Islet of Langerhans (tissue), 1 donor: Measurements from ENCODE around the gene EPHB4.

Experiments used
- FAIRE-seq: peaks from one replicate; lab custom pipeline; 2011; peaks lifted over from hg19 to GRCh38; lab: Jason Lieb, UNC

EPHB4 gene

DNA sequence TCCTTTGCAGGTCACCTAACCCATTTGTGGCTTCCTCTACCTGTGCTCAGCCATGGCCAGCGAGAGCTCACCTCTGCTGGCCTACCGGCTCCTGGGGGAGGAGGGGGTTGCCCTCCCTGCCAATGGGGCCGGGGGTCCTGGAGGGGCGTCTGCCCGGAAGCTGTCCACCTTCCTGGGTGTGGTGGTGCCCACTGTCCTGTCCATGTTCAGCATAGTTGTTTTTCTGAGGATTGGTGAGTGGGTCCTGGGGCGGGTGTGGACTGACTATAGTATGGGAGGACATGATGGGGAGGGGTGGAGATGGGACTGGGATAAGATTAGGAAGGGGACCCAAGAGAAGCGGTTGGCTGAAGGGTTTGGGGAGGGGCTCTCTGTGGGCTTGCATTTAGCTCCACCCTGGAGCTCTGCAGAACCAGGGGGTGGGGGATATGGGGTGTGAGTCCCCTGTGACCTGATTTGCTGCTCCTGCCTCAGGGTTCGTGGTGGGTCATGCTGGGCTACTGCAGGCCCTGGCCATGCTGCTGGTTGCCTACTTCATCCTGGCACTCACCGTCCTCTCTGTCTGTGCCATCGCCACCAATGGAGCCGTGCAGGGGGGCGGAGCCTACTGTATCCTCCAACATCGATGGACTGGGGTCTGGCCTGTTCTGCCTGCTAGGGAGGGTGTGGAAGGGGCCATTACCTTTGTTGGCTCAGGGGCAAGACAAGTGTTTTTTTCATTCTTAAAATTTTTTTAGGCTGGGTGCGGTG is 27.0 kb upstream of the EPHB4 start:
- FAIRE-seq: no peak

- FAIRE-seq: peak; percentile 49
Observed at GRCh38 chr7:100852048-100852872, 24.9 kb upstream of the EPHB4 start, which contains the start of gene SLC12A9. Gene SLC12A9, plus strand, starts transcription at chr7:100852713. Its CDS starts 1,485 bp downstream, at chr7:100854198.

GRCh38 chr7:100847360-100847759 is 20.0 kb upstream of the EPHB4 start:
- FAIRE-seq: no peak

DNA sequence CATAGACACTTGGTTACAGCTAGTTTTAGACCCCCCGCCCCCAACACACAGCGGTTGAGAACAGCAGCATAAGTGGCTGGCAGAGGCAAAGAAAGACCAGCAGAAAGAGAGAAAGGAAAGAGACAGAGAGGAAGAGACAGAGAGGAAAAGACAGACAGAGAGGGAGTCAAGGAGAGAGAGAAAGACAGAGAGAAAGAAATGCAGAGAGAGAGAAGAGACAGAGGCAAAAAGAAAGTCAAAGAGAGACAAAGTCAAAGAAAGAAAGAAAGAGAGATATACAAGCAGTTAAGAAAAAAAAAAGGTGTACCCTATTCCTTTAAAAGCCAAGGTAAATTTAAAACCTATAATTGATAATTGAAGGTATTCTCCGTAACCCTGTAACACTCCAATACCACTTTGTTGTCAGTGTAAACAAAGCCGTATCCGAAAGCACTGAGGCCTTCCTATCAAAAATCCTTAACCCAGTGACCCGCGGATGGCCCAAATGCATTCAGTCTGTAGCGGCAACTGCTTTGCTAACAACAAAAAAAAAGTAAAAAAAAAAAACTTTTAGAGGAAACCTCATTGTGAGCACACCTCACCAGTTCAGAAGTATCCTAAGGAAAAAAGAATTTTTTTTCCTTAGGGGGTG is 13.3 kb upstream of the EPHB4 start:
- FAIRE-seq: no peak

DNA sequence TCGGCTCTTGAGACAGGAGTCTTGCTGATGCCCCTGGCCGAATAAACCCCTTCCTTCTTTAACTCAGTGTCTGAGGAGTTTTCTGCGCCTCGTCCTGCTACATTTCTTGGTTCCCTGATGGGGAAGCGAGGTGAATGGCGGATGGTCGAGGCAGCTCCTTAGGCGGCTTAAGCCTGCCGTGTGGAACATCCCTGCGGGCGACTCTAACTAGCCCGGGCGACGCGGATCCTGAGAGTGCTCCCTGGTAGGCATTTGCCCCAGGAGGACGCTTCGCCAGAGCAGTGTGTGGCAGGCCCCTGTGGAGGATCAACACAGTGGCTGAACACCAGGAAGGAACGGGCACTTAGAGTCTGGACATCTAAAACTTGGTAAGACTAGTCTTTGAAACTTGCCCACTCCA is 12.0 kb upstream of the EPHB4 start:
- no peak for FAIRE-seq

- no peak for FAIRE-seq
Observed at GRCh38 chr7:100837099-100837836, 9.9 kb upstream of the EPHB4 start.

- no peak for FAIRE-seq
Observed at GRCh38 chr7:100836812-100837098, 9.4 kb upstream of the EPHB4 start.

DNA sequence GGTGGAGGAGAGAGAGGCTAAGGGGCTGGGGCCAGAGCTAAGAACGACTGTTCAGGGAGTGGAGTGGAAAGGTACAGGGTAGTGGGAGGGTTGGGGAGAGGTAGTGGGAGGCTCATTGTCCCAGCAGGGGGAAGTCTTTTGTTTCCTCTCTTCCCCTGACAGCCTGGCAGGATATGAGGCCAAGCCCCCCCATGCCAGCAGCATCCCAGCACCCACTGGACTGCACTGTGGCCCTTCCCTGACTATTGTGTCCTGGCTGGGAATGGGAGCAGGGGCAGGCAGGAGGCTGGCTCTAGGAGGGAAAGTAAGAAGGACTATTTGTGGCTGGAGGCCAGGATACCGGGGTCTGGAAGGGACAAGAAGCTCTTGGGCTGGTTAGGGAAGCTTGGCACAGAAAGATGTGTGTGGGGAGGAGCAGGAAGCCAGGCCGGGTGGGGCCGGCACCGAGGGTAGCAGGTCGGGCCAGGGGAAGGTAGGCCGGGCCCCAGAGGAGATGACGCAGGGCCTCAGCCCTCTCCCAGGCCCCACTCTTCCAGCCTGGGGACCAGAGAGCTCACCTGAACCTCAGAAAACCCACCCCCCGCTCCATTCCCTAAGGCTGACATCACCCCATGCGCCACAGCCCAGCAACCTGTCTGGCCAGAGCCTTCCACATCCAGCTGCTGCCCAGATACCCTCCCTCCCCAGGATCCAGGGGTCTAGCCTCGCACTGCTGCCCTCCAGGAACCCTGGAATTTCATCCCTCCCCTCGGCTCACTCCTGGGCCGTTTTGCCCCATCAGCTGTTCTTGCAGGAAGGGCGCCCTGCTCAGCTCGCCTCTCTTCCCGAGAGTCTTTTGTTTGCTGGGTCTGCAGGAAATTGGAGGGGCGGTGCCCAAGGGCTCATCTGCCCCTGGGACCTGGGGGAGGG is 8.8 kb upstream of the EPHB4 start:
- no peak for FAIRE-seq

DNA sequence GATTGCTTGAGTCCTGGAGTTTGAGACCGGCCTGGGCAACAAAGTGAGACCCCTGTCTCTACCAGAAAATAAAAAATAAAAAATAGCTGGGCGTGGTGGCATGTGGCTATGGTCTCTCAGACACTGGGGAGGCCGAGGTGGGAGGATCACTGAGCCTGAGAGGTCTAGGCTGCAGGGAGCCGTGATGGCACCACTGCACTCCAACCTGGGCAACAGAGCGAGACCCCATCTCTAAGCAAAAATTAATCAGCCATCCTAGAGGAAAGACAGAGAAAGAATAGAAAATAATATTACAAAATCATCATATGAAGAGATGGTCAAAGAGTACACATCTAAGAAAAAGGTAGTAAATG is 4.9 kb upstream of the EPHB4 start:
- no peak for FAIRE-seq

GRCh38 chr7:100830396-100830795 is 3.1 kb upstream of the EPHB4 start:
- FAIRE-seq: no peak

- FAIRE-seq: no peak
Observed at GRCh38 chr7:100829150-100829716, 1.9 kb upstream of the EPHB4 start.

DNA sequence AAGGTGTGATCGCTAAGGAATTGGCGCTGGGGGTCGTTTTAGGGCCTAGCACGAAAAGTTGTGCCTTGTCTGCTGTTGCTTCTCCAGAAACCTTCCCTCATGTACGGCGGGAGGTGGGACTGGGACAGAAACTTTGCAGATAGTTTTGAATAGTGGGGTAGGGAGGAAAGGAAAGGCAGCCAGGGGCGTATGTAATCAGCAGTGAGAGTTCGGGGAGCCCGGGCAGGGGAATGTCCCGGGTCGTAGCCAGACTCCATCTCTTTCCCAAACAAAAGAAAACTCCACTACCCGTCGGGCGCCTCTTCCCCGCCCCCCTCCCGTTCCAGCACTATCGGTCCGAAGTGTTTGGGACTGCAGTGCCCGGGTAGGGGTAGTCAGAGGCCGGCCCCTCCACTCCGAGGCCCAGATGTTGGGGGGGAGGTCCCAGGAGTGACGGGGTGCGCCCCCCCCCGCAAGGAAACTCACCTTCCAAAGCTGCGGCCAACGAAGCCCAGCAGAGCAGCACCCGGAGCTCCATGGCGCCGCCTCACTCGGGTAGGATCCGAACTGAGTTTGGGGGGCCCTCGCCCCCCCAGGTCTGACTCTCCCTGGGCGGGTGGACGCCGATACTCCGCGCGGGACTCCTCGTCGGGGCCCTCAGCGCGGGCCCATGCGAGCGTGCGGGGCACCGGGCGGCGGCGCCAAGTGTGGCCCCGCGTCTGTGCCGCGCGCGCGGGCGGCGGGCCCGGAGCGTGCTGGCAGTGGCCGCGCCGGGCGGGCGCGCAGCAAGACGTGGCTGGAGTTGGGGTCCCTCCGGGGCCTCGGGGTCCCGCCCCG is 601 bp downstream of the EPHB4 start:
- no peak for FAIRE-seq

GRCh38 chr7:100825751-100826513 is 1.4 kb downstream of the EPHB4 start:
- no peak for FAIRE-seq

GRCh38 chr7:100825215-100825671 is 2.1 kb downstream of the EPHB4 start:
- FAIRE-seq: no peak

GRCh38 chr7:100824499-100825214 is 2.7 kb downstream of the EPHB4 start:
- FAIRE-seq: no peak

GRCh38 chr7:100823534-100823933 is 3.8 kb downstream of the EPHB4 start:
- FAIRE-seq: no peak

- FAIRE-seq: no peak
Observed at GRCh38 chr7:100823140-100823525, 4.2 kb downstream of the EPHB4 start.

DNA sequence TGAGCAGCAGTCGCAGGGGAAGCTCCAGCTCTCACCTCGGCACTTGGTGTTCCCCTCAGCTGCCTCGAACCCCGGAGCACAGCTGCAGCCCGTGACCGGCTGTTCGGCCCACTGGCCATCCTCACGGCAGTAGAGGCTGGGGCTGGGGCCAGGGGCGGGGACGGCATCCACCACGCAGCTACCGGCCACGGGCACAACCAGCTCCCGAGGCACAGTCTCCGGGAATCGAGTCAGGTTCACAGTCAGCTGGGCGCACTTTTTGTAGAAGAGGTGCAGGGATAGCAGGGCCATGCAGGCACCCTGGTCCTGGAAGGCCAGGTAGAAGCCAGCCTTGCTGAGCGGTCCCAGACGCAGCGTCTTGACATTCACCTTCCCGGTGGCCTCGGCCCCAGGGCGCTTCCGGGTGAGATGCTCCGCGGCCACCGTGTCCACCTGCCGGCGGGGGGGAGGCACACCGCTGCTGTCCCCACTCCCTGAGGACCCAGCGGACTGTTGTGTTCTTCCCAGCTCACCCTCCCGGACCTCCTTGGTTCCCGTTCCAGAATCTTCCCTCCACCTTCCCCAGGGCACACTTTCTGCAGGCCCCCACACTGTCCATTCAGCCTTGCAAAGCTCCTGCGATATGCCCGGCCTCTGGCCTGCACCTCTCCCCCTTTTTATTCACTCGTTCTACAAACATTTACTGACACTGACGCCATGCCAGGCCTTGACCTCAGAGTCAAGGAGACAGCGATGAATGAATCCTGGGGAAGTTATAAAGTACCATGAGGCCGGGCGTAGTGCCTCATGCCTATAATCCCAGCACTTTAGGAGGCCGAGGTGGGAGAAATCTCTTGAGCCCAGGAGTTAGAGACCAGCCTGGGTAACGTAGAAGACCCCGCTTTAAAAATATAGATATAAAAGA is 4.8 kb downstream of the EPHB4 start:
- no peak for FAIRE-seq
